ENCODE results near the gene IRAK3.

The IRAK3 gene

GRCh38 chr12:66272650-66273049, 83.6 kb downstream of the IRAK3 start:
- Mint-ChIP-seq H3K27ac (no peak overlapping the region), H3K4me3 (no peak overlapping the region), H3K36me3 (no peaks in the 10 kb centered on the region), H3K9me3 (no peaks in the 10 kb centered on the region), H3K4me1 (peaks cover 4% of the 10 kb centered on the region), H3K27me3 (no peaks in the 10 kb centered on the region)
- no peak for DNase-seq
- CTCF ChIA-PET = interaction anchor here (1.3 to 8.7 kb wide), 3 partner anchors 121 to 135 kb away, joined by 3 to 90 read pairs (median 18); no protein-coding TSS in a partner anchor

- H3K9me3 Mint-ChIP-seq = no peaks in the 10 kb centered on the region
- CTCF ChIA-PET = interaction anchor here (1.3 to 8.7 kb wide), 2 partner anchors 120 to 135 kb away, joined by 3 to 90 read pairs; no protein-coding TSS in a partner anchor
- no peak for DNase-seq
- H3K36me3 Mint-ChIP-seq = no peaks in the 10 kb centered on the region
- no peak overlapping the region for H3K4me3 Mint-ChIP-seq
- peaks cover 2% of the 10 kb centered on the region for H3K4me1 Mint-ChIP-seq
- no peaks in the 10 kb centered on the region for H3K27me3 Mint-ChIP-seq
- no peak overlapping the region for H3K27ac Mint-ChIP-seq
Measured at GRCh38 chr12:66273147-66273546, 84.1 kb downstream of the IRAK3 start.

- H3K27me3 Mint-ChIP-seq = peaks cover 3% of the 10 kb centered on the region
- H3K36me3 Mint-ChIP-seq = no peaks in the 10 kb centered on the region
- no peak overlapping the region for H3K4me3 Mint-ChIP-seq
- no peaks in the 10 kb centered on the region for H3K9me3 Mint-ChIP-seq
- CTCF ChIA-PET = no interaction called here
- H3K4me1 Mint-ChIP-seq = peaks cover 14% of the 10 kb centered on the region
- H3K27ac Mint-ChIP-seq = no peak overlapping the region
- no peak for DNase-seq
Measured at GRCh38 chr12:66275040-66275439, 86.0 kb downstream of the IRAK3 start.

GRCh38 chr12:66279123-66279712, 90.2 kb downstream of the IRAK3 start:
- peaks cover 3% of the 10 kb centered on the region for H3K27me3 Mint-ChIP-seq
- H3K36me3 Mint-ChIP-seq = peaks cover 9% of the 10 kb centered on the region
- H3K4me1 Mint-ChIP-seq = peaks cover 30% of the 10 kb centered on the region
- H3K4me3 Mint-ChIP-seq = no peak overlapping the region
- peak; percentile 71 for DNase-seq
- no peak overlapping the region for H3K27ac Mint-ChIP-seq
- peaks cover 14% of the 10 kb centered on the region for H3K9me3 Mint-ChIP-seq
- CTCF ChIA-PET = interaction anchor here (0.7 to 3.5 kb wide), 16 partner anchors 9 to 415 kb away, joined by 3 to 28 read pairs (median 4); partner anchors contain the start of gene HELB

GRCh38 chr12:66280561-66280960, 91.5 kb downstream of the IRAK3 start:
- CTCF ChIA-PET = interaction anchor here (1.1 to 3.5 kb wide), 2 partner anchors 125 to 128 kb away, joined by 3 to 28 read pairs; no protein-coding TSS in a partner anchor
- Mint-ChIP-seq H3K4me1 (peaks cover 34% of the 10 kb centered on the region), H3K36me3 (peaks cover 9% of the 10 kb centered on the region), H3K9me3 (peaks cover 14% of the 10 kb centered on the region), H3K27me3 (peaks cover 3% of the 10 kb centered on the region), H3K27ac (no peak overlapping the region), H3K4me3 (no peak overlapping the region)
- no peak for DNase-seq

- CTCF ChIA-PET = no interaction called here
- peaks cover 3% of the 10 kb centered on the region for H3K27me3 Mint-ChIP-seq
- no peak overlapping the region for H3K27ac Mint-ChIP-seq
- no peak for DNase-seq
- H3K4me3 Mint-ChIP-seq = no peak overlapping the region
- H3K9me3 Mint-ChIP-seq = peaks cover 14% of the 10 kb centered on the region
- peaks cover 18% of the 10 kb centered on the region for H3K36me3 Mint-ChIP-seq
- H3K4me1 Mint-ChIP-seq = peaks cover 45% of the 10 kb centered on the region
Measured at GRCh38 chr12:66282244-66282643, 93.2 kb downstream of the IRAK3 start.

- Mint-ChIP-seq H3K4me3 (peak overlapping the region; percentile 27), H3K27me3 (no peaks in the 10 kb centered on the region), H3K36me3 (peaks cover 21% of the 10 kb centered on the region), H3K4me1 (peaks cover 72% of the 10 kb centered on the region), H3K9me3 (peaks cover 14% of the 10 kb centered on the region), H3K27ac (peak overlapping the region; percentile 98)
- DNase-seq = no peak
- CTCF ChIA-PET = no interaction called here
Measured at GRCh38 chr12:66287275-66287674, 98.3 kb downstream of the IRAK3 start.

GRCh38 chr12:66288121-66288520, 99.1 kb downstream of the IRAK3 start:
- DNase-seq = peak; percentile 74
- Mint-ChIP-seq H3K27me3 (no peaks in the 10 kb centered on the region), H3K27ac (peak overlapping the region; percentile 98), H3K9me3 (peaks cover 17% of the 10 kb centered on the region), H3K4me1 (peaks cover 76% of the 10 kb centered on the region), H3K4me3 (peak overlapping the region; percentile 50), H3K36me3 (peaks cover 25% of the 10 kb centered on the region)
- CTCF ChIA-PET = interaction anchor here (0.9 to 1.3 kb wide), 3 partner anchors 9 to 18 kb away, joined by 4 to 5 read pairs (median 4); partner anchors contain the start of gene HELB

- CTCF ChIA-PET = interaction anchor here (2.0 kb wide), 1 partner anchor 13 kb away, joined by 6 read pairs; the partner anchor contains the start of gene HELB
- H3K4me1 Mint-ChIP-seq = peaks cover 73% of the 10 kb centered on the region
- peak overlapping the region; percentile 98 for H3K27ac Mint-ChIP-seq
- H3K4me3 Mint-ChIP-seq = no peak overlapping the region
- peaks cover 28% of the 10 kb centered on the region for H3K36me3 Mint-ChIP-seq
- H3K27me3 Mint-ChIP-seq = no peaks in the 10 kb centered on the region
- no peak for DNase-seq
- H3K9me3 Mint-ChIP-seq = peaks cover 21% of the 10 kb centered on the region
Measured at GRCh38 chr12:66289485-66289884, 100.5 kb downstream of the IRAK3 start.

- peaks cover 21% of the 10 kb centered on the region for H3K9me3 Mint-ChIP-seq
- no peaks in the 10 kb centered on the region for H3K27me3 Mint-ChIP-seq
- H3K4me3 Mint-ChIP-seq = peak overlapping the region; percentile 27
- peak overlapping the region; percentile 98 for H3K27ac Mint-ChIP-seq
- H3K36me3 Mint-ChIP-seq = peaks cover 28% of the 10 kb centered on the region
- H3K4me1 Mint-ChIP-seq = peaks cover 71% of the 10 kb centered on the region
- CTCF ChIA-PET = interaction anchor here (2.0 kb wide), 1 partner anchor 12 kb away, joined by 6 read pairs; the partner anchor contains the start of gene HELB
- DNase-seq = peak; percentile 64
Measured at GRCh38 chr12:66290716-66291200, 101.7 kb downstream of the IRAK3 start.

- CTCF ChIA-PET = no interaction called here
- peaks cover 17% of the 10 kb centered on the region for H3K27me3 Mint-ChIP-seq
- H3K27ac Mint-ChIP-seq = no peak overlapping the region
- peaks cover 13% of the 10 kb centered on the region for H3K9me3 Mint-ChIP-seq
- no peak for DNase-seq
- H3K4me3 Mint-ChIP-seq = no peak overlapping the region
- H3K36me3 Mint-ChIP-seq = peaks cover 7% of the 10 kb centered on the region
- peaks cover 42% of the 10 kb centered on the region for H3K4me1 Mint-ChIP-seq
Measured at GRCh38 chr12:66296176-66296683, 107.2 kb downstream of the IRAK3 start.

- peaks cover 20% of the 10 kb centered on the region for H3K27me3 Mint-ChIP-seq
- H3K9me3 Mint-ChIP-seq = peaks cover 11% of the 10 kb centered on the region
- no peak overlapping the region for H3K4me3 Mint-ChIP-seq
- peaks cover 40% of the 10 kb centered on the region for H3K4me1 Mint-ChIP-seq
- DNase-seq = no peak
- CTCF ChIA-PET = no interaction called here
- peaks cover 7% of the 10 kb centered on the region for H3K36me3 Mint-ChIP-seq
- H3K27ac Mint-ChIP-seq = no peak overlapping the region
Measured at GRCh38 chr12:66297080-66297479, 108.1 kb downstream of the IRAK3 start.

- peaks cover 21% of the 10 kb centered on the region for H3K27me3 Mint-ChIP-seq
- H3K9me3 Mint-ChIP-seq = peaks cover 6% of the 10 kb centered on the region
- H3K27ac Mint-ChIP-seq = no peak overlapping the region
- no peak overlapping the region for H3K4me3 Mint-ChIP-seq
- DNase-seq = no peak
- CTCF ChIA-PET = no interaction called here
- H3K36me3 Mint-ChIP-seq = peaks cover 8% of the 10 kb centered on the region
- peaks cover 35% of the 10 kb centered on the region for H3K4me1 Mint-ChIP-seq
Measured at GRCh38 chr12:66297923-66298322, 108.9 kb downstream of the IRAK3 start.

- peaks cover 31% of the 10 kb centered on the region for H3K36me3 Mint-ChIP-seq
- peaks cover 45% of the 10 kb centered on the region for H3K4me1 Mint-ChIP-seq
- peaks cover 21% of the 10 kb centered on the region for H3K27me3 Mint-ChIP-seq
- peak within 1 kb of the TSS; percentile 98 for H3K4me3 Mint-ChIP-seq
- CTCF ChIA-PET = interaction anchor here (0.6 to 3.7 kb wide), 9 partner anchors 12 to 107 kb away, joined by 3 to 17 read pairs (median 4); no protein-coding TSS in a partner anchor
- H3K27ac Mint-ChIP-seq = peak within 1 kb of the TSS; percentile 98
- peak; percentile 99 for DNase-seq
- no peaks in the 10 kb centered on the region for H3K9me3 Mint-ChIP-seq
Measured at GRCh38 chr12:66301944-66302826, 113.2 kb downstream of the IRAK3 start, which contains the start of gene HELB. Gene HELB, plus strand, starts transcription at chr12:66302493. Its CDS starts 111 bp downstream, at chr12:66302604.

Measured in activated naive CD4-positive, alpha-beta T cell treated with anti-CD3 and anti-CD28 coated beads, Interleukin-2, amount 10 ng/mL, durations not matched to agents 7 days and 5 days (primary cell).